Nucleus accumbens (tissue), 56 donors: ENCODE data around the gene PCDHA10.

Experiments used
- DNase-seq, 56 donors: peaks; one replicate each; lab custom pipeline; 2025; lab: John Stamatoyannopoulos, UW

PCDHA10 gene

GRCh38 chr5:140881889-140882590 is 26.3 kb downstream of the PCDHA10 start, which contains the start of gene PCDHA13:
Gene PCDHA13, plus strand, starts transcription at chr5:140882124. Its CDS starts 145 bp downstream, at chr5:140882269.
- peak in 6 of 56 donors; percentile 2 to 16 (median 13) for DNase-seq

- DNase-seq: peak in 6 of 56 donors; percentile 1 to 34 (median 22)
Observed at GRCh38 chr5:140882591-140882899, 26.8 kb downstream of the PCDHA10 start.

GRCh38 chr5:140883373-140883772 is 27.7 kb downstream of the PCDHA10 start:
- no peak for DNase-seq

- no peak for DNase-seq
Observed at GRCh38 chr5:140883927-140884697, 28.4 kb downstream of the PCDHA10 start.

GRCh38 chr5:140916325-140916724 is 60.6 kb downstream of the PCDHA10 start:
- no peak for DNase-seq
